ENCODE measurements around the gene RWDD4. TPM values are rescaled to one million over a fixed set of nuclear protein-coding genes. Genes with fewer than 3 reads are reported as not detected.

RWDD4 gene
- total and polyA plus RNA-seq, 10 donors: 8.3 to 16.9 (median 13.2) TPM

- Histone ChIP-seq H3K27me3 (replicated peaks in 1 of 7) (peaks cover 0 to 4% (median 0%) of the 10 kb centered on the region in 7 donors), H3K27ac (no peak overlapping the region), H3K9me3 (peaks cover 0 to 3% (median 0%) of the 10 kb centered on the region in 8 donors), H3K4me1 (no peaks in the 10 kb centered on the region), H3K36me3 (no peaks in the 10 kb centered on the region), H3K4me3 (no peak overlapping the region)
- TF ChIP-seq POLR2A (IDR thresholded peaks at IDR 0.05): no peak
- peak in 4 of 11 experiments; percentile 5 to 17 (median 9) for TF ChIP-seq CTCF (IDR thresholded peaks at IDR 0.05 in 8 of 11, conservative IDR thresholded peaks at IDR 0.05 in 3 of 11)
- no peak for TF ChIP-seq POLR2AphosphoS5 (IDR thresholded peaks at IDR 0.05)
- intact Hi-C loops (cut with DNase I; ENCODE audit: low total_unique reads): loop anchor here (10.0 kb wide), 1 partner anchor 125 kb away; no protein-coding TSS in a partner anchor
- 80 to 98% (median 93%) methylated on average over 3 of the region's 3 CpGs for WGBS, 5 donors
- DNase-seq: no peak
Observed at GRCh38 chr4:183600189-183600685, 58.7 kb downstream of the RWDD4 start.

GRCh38 chr4:183599690-183600089 lies 59.3 kb downstream of the RWDD4 start:
- no peak overlapping the region for H3K27ac ChIP-seq
- H3K9me3 ChIP-seq: peaks cover 0 to 3% (median 0%) of the 10 kb centered on the region in 8 donors
- DNase-seq: no peak
- intact Hi-C loops (cut with DNase I; ENCODE audit: low total_unique reads): loop anchor here (10.0 kb wide), 1 partner anchor 125 kb away; no protein-coding TSS in a partner anchor
- H3K4me1 ChIP-seq: no peaks in the 10 kb centered on the region
- H3K36me3 ChIP-seq: no peaks in the 10 kb centered on the region
- no peak for TF ChIP-seq POLR2A (IDR thresholded peaks at IDR 0.05)
- TF ChIP-seq POLR2AphosphoS5 (IDR thresholded peaks at IDR 0.05): no peak
- TF ChIP-seq CTCF (IDR thresholded peaks at IDR 0.05 in 8 of 11, conservative IDR thresholded peaks at IDR 0.05 in 3 of 11): no peak
- H3K4me3 ChIP-seq: no peak overlapping the region
- H3K27me3 ChIP-seq (replicated peaks in 1 of 7): peaks cover 0 to 4% (median 0%) of the 10 kb centered on the region in 7 donors

- Histone ChIP-seq H3K4me1 (no peaks in the 10 kb centered on the region), H3K27me3 (replicated peaks in 1 of 7) (peaks cover 0 to 4% (median 0%) of the 10 kb centered on the region in 7 donors), H3K36me3 (no peaks in the 10 kb centered on the region), H3K27ac (no peak overlapping the region), H3K9me3 (peaks cover 0 to 3% (median 0%) of the 10 kb centered on the region in 8 donors), H3K4me3 (no peak overlapping the region)
- intact Hi-C loops (cut with DNase I; ENCODE audit: low total_unique reads): no loop called here
- DNase-seq: no peak
- TF ChIP-seq CTCF (IDR thresholded peaks at IDR 0.05 in 8 of 11, conservative IDR thresholded peaks at IDR 0.05 in 3 of 11): no peak
- no peak for TF ChIP-seq POLR2AphosphoS5 (IDR thresholded peaks at IDR 0.05)
- no peak for TF ChIP-seq POLR2A (IDR thresholded peaks at IDR 0.05)
Observed at GRCh38 chr4:183599284-183599683, 59.7 kb downstream of the RWDD4 start.

- Histone ChIP-seq H3K4me1 (no peaks in the 10 kb centered on the region), H3K27me3 (replicated peaks in 1 of 7) (peaks cover 0 to 8% (median 0%) of the 10 kb centered on the region in 7 donors), H3K36me3 (no peaks in the 10 kb centered on the region), H3K27ac (no peak overlapping the region), H3K9me3 (peaks cover 0 to 3% (median 0%) of the 10 kb centered on the region in 8 donors), H3K4me3 (no peak overlapping the region)
- 85 to 100% (median 93%) methylated on average over 2 of the region's 2 CpGs for WGBS, 5 donors
- DNase-seq: no peak
- intact Hi-C loops (cut with DNase I; ENCODE audit: low total_unique reads): no loop called here
- TF ChIP-seq POLR2AphosphoS5 (IDR thresholded peaks at IDR 0.05) (no peak), POLR2A (IDR thresholded peaks at IDR 0.05) (no peak), CTCF (IDR thresholded peaks at IDR 0.05 in 8 of 11, conservative IDR thresholded peaks at IDR 0.05 in 3 of 11) (no peak)
Observed at GRCh38 chr4:183596067-183596757, 62.8 kb downstream of the RWDD4 start.
